Hematopoietic multipotent progenitor cell treated with erythropoietin and hydrocortisone succinate and interleukin-3 and kit ligand, for 4 days (in vitro differentiated cells): ENCODE data around the gene RNF125.
"Not testable (repeated sequence)": the region's sequence is repeated elsewhere in the genome, so short reads cannot be mapped to it uniquely, and the experiment has no call there.

ENCODE experiments used
- DNase-seq: peaks from one replicate; pipeline ENCODE4 v3.0.0-alpha.2; 2015

Gene RNF125

GRCh38 chr18:32018331-32019250, at the start of gene RNF125:
Gene RNF125, plus strand, starts transcription at chr18:32018825. Its CDS starts 39 bp downstream, at chr18:32018864.
- DNase-seq = peak; percentile 95

GRCh38 chr18:31970617-31971016, 48.0 kb upstream of the RNF125 start:
- DNase-seq = no peak

GRCh38 chr18:31973929-31974546, 44.6 kb upstream of the RNF125 start:
- peak; percentile 38 for DNase-seq

- no peak for DNase-seq
Measured at GRCh38 chr18:31976242-31976641, 42.4 kb upstream of the RNF125 start.

- peak; percentile 75 for DNase-seq
Measured at GRCh38 chr18:31977270-31977872, 41.3 kb upstream of the RNF125 start.

GRCh38 chr18:31978616-31979015, 40.0 kb upstream of the RNF125 start:
- peak; percentile 14 for DNase-seq

- DNase-seq = no peak
Measured at GRCh38 chr18:31979714-31980113, 38.9 kb upstream of the RNF125 start.

GRCh38 chr18:31980863-31981262, 37.8 kb upstream of the RNF125 start:
- no peak for DNase-seq

- DNase-seq = no peak
Measured at GRCh38 chr18:31983020-31983419, 35.6 kb upstream of the RNF125 start.

- DNase-seq = no peak
Measured at GRCh38 chr18:31983976-31984375, 34.6 kb upstream of the RNF125 start.

GRCh38 chr18:31990823-31991222, 27.8 kb upstream of the RNF125 start:
- peak; percentile 9 for DNase-seq

- no peak for DNase-seq
Measured at GRCh38 chr18:31996007-31996406, 22.6 kb upstream of the RNF125 start.

- DNase-seq = no peak
Measured at GRCh38 chr18:31998880-31999412, 19.7 kb upstream of the RNF125 start.

- DNase-seq = not testable (repeated sequence)
Measured at GRCh38 chr18:32001141-32001540, 17.5 kb upstream of the RNF125 start.

- DNase-seq = not testable (repeated sequence)
Measured at GRCh38 chr18:32003822-32004221, 14.8 kb upstream of the RNF125 start.

- no peak for DNase-seq
Measured at GRCh38 chr18:32010124-32010721, 8.4 kb upstream of the RNF125 start.

- no peak for DNase-seq
Measured at GRCh38 chr18:32011193-32011592, 7.4 kb upstream of the RNF125 start.

GRCh38 chr18:32019251-32019948, 775 bp downstream of the RNF125 start:
- peak; percentile 78 for DNase-seq

- DNase-seq = peak; percentile 69
Measured at GRCh38 chr18:32019949-32020625, 1.5 kb downstream of the RNF125 start.

- DNase-seq = no peak
Measured at GRCh38 chr18:32021756-32022564, 3.3 kb downstream of the RNF125 start.

- DNase-seq = no peak
Measured at GRCh38 chr18:32025744-32026143, 7.1 kb downstream of the RNF125 start.
